Ascending aorta (tissue), 2 donors: Measurements from ENCODE around the gene SYNGR3. TPM values are rescaled to one million over a fixed set of nuclear protein-coding genes. Genes with fewer than 3 reads are reported as not detected.

Experiments used
- DNase-seq, 2 donors: peaks; one replicate each; pipeline ENCODE4 v3.0.0-alpha.2; 2019; ENCODE audit warnings: low spot score in 2 of 2
- H3K27ac ChIP-seq, 2 donors: fragments of 200-600 bp; sonication (generic); one replicate each; pipeline ENCODE4 v1.5.1; 2016 to 2017; ENCODE audit warnings: mild to moderate bottlenecking in 1 of 2
- H3K27me3 ChIP-seq: fragments of 200-600 bp; sonication (generic); one replicate; pipeline ENCODE4 v1.5.1; 2017
- H3K36me3 ChIP-seq, 2 donors: fragments of 200-600 bp; sonication (generic); one replicate each; pipeline ENCODE4 v1.5.1; 2016
- H3K4me1 ChIP-seq, 2 donors: fragments of 200-600 bp; sonication (generic); one replicate each; pipeline ENCODE4 v1.5.1; 2016 to 2017; ENCODE audit warnings: mild to moderate bottlenecking in 1 of 2
- H3K4me3 ChIP-seq, 2 donors: fragments of 200-600 bp; sonication (generic); one replicate each; pipeline ENCODE4 v1.5.1; 2016 to 2017; ENCODE audit warnings: mild to moderate bottlenecking in 1 of 2
- H3K9me3 ChIP-seq, 2 donors: fragments of 200-600 bp; sonication (generic); one replicate each; pipeline ENCODE4 v1.5.1; 2016
- CTCF ChIP-seq, 3 experiments: fragments of 200-600 bp in 2 of 3; fragments of 450-650 bp in 1 of 3; sonication (generic) in 2 of 3; IDR thresholded peaks; one replicate each; pipeline ENCODE4 v1.5.1; 2016 to 2019; ENCODE audit warnings: antibody characterized with exemption in 3 of 3, mild to moderate bottlenecking in 1 of 3, moderate library complexity in 1 of 3
- intact Hi-C: fragments of 100-400 bp; cut with DNase I; formaldehyde crosslinking; loops from one replicate; pipeline ENCODE4 v1.15.1; 2023
- total RNA-seq: library from RNA; depleted of rRNA; stranded (reverse); fragments of >200 nt; gene quantifications from one replicate; pipeline ENCODE4 v1.1.0, GENCODE V29; 2016

The SYNGR3 gene
- total RNA-seq, 1 donor from 2014 or later, result 0.32 TPM

DNA sequence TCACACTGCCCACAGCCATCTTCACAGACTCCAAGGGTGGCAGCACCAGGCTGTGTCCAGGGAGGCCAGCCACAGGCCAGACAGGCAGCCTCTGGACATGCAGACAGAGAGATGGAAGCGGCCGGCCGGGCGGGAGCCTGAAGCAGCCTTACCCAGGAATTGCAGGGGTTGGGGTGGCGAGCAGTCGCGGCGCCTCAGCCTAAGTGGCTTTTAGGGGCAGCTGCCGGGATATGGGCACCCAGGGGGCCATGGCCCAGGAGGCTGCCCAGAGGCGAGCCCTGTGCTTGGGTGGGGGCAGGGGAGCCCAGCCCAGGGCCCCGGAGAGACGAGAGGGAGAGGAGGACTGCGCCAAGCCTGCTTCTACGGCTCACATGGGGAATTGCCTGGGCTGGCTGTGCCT lies 35.5 kb downstream of the SYNGR3 start:
- intact Hi-C loops, result loop anchor here (10.0 kb wide), 1 partner anchor 230 kb away; the partner anchor contains the start of gene ECI1
- no peak for TF ChIP-seq CTCF (IDR thresholded peaks at IDR 0.05)
- DNase-seq, result no peak
- H3K27me3 ChIP-seq, result no peaks in the 10 kb centered on the region
- no peaks in the 10 kb centered on the region for H3K9me3 ChIP-seq
- no peaks in the 10 kb centered on the region for H3K36me3 ChIP-seq
- peaks cover 17 to 31% of the 10 kb centered on the region in 2 donors for H3K4me1 ChIP-seq
- no peak overlapping the region for H3K27ac ChIP-seq
- no peak overlapping the region for H3K4me3 ChIP-seq

DNA sequence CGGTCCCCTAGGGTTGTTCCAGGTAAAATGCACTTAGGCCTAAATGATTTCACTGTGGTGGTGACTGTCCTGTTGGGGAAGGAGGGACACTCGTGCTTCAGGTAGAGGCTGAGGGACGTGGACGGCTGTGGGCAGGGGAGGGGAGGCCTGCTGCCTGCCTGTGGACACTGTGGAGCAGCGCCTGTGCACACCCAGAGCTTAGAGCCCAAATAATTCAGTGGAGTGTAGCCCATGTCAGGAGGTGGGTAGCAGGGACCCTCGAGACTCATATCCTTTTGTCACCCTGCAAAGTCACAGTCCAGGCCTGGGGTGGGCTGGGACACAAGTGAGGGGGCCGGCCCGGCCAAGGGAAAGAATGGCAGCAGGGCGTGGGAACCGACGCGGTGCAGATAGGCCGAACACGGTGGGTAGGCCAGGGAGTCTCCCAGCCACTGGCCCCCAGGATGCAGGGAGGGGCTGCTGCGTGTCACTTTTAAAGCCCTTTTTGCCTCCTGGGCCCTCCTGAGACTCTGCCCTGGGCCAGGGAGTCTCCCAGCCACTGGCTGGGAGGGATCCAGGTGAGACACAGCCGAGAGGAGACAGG lies 36.2 kb downstream of the SYNGR3 start:
- peak overlapping the region; percentile 64 to 90 for H3K4me3 ChIP-seq
- H3K27ac ChIP-seq, result peak overlapping the region; percentile 76 to 79
- intact Hi-C loops, result loop anchor here (1.0 to 10.0 kb wide), 2 partner anchors 9 to 229 kb away; partner anchors contain the start of gene ECI1
- no peaks in the 10 kb centered on the region for H3K9me3 ChIP-seq
- H3K4me1 ChIP-seq, result peaks cover 17 to 28% of the 10 kb centered on the region in 2 donors
- no peaks in the 10 kb centered on the region for H3K36me3 ChIP-seq
- no peak for TF ChIP-seq CTCF (IDR thresholded peaks at IDR 0.05)
- H3K27me3 ChIP-seq, result no peaks in the 10 kb centered on the region
- no peak for DNase-seq

- no peaks in the 10 kb centered on the region for H3K27me3 ChIP-seq
- peak within 1 kb of the TSS; percentile 64 to 90 for H3K4me3 ChIP-seq
- TF ChIP-seq CTCF (IDR thresholded peaks at IDR 0.05), result no peak
- intact Hi-C loops, result loop anchor here (1.0 to 10.0 kb wide), 2 partner anchors 9 to 228 kb away; partner anchors contain the start of gene ECI1
- peak within 1 kb of the TSS; percentile 76 to 79 for H3K27ac ChIP-seq
- H3K36me3 ChIP-seq, result no peaks in the 10 kb centered on the region
- no peak for DNase-seq
- H3K4me1 ChIP-seq, result peaks cover 17 to 28% of the 10 kb centered on the region in 2 donors
- H3K9me3 ChIP-seq, result no peaks in the 10 kb centered on the region
Measured at GRCh38 chr16:2026461-2027023, 36.8 kb downstream of the SYNGR3 start, which contains the start of gene NHERF2. Gene NHERF2, plus strand, starts transcription at chr16:2026902. Its CDS starts 104 bp downstream, at chr16:2027006.

- H3K27me3 ChIP-seq, result no peaks in the 10 kb centered on the region
- H3K4me3 ChIP-seq, result peak overlapping the region; percentile 64 to 90
- no peaks in the 10 kb centered on the region for H3K36me3 ChIP-seq
- intact Hi-C loops, result loop anchor here (10.0 kb wide), 1 partner anchor 227 kb away; the partner anchor contains the start of gene ECI1
- H3K9me3 ChIP-seq, result no peaks in the 10 kb centered on the region
- peak in 1 of 3 experiments; percentile 5 for TF ChIP-seq CTCF (IDR thresholded peaks at IDR 0.05)
- peaks cover 17 to 31% of the 10 kb centered on the region in 2 donors for H3K4me1 ChIP-seq
- peak overlapping the region; percentile 52 to 76 for H3K27ac ChIP-seq
- no peak for DNase-seq
Measured at GRCh38 chr16:2027024-2028010, 37.5 kb downstream of the SYNGR3 start.

DNA sequence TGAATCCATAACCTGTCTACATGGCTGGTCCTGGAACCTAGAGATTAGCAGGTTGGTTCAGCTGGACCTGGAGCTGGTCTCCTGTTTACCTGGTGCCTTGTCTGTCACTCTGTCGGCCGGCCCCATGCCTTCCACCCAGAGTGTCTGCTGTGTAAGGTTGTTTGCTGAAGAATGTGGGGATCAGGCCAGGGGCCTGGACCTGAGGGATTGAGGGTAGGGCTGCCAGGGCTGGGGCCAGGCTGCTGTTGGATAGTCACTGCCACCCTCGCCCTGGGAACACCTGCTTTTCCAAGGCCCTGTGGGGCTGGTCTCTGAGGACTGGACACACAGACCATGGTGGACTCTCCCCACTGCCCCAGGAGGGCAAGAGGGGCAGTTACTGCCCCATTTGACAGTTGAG lies 38.4 kb downstream of the SYNGR3 start:
- H3K36me3 ChIP-seq, result no peaks in the 10 kb centered on the region
- no peaks in the 10 kb centered on the region for H3K27me3 ChIP-seq
- intact Hi-C loops, result loop anchor here (10.0 kb wide), 1 partner anchor 227 kb away; the partner anchor contains the start of gene ECI1
- DNase-seq, result no peak
- TF ChIP-seq CTCF (IDR thresholded peaks at IDR 0.05), result no peak
- H3K27ac ChIP-seq, result peak overlapping the region; percentile 27 to 45
- H3K9me3 ChIP-seq, result no peaks in the 10 kb centered on the region
- peaks cover 20 to 34% of the 10 kb centered on the region in 2 donors for H3K4me1 ChIP-seq
- peak overlapping the region; percentile 64 to 90 for H3K4me3 ChIP-seq
